Lower leg skin (tissue), 4 donors: ENCODE results near the gene MFNG. TPM values are rescaled to one million over a fixed set of nuclear protein-coding genes. Genes with fewer than 3 reads are reported as not detected.

Source experiments
- DNase-seq, 2 donors: peaks; one replicate each; pipeline ENCODE4 v3.0.0-alpha.2; 2019; ENCODE audit warnings: low spot score in 2 of 2
- H3K4me3 ChIP-seq: fragments of 200-600 bp; sonication (generic); 2 replicates; pipeline ENCODE4 v1.5.1; 2017; ENCODE audit warnings: mild to moderate bottlenecking, low read depth; ENCODE audit not compliant: poor library complexity, severe bottlenecking
- POLR2A ChIP-seq, 2 donors: fragments of 450-650 bp; IDR thresholded peaks; one replicate each; pipeline ENCODE4 v1.6.1; 2016 to 2017; ENCODE audit warnings: antibody characterized with exemption in 2 of 2, mild to moderate bottlenecking in 1 of 2, moderate library complexity in 1 of 2
- WGBS, 2 donors: methylation state at CpG; one replicate each; pipeline ENCODE4 v1.1.5; 2018; 5-methylcytosine and 5-hydroxymethylcytosine counted together
- intact Hi-C: fragments of 100-400 bp; cut with DNase I; formaldehyde crosslinking; loops from one replicate; pipeline ENCODE4 v1.15.0; 2023; ENCODE audit warnings: low total_unique reads
- total RNA-seq, 4 donors: library from RNA; depleted of rRNA; stranded (reverse); fragments of >200 nt; gene quantifications; one replicate each; pipeline ENCODE4 v1.1.0, GENCODE V29; 2016
- TF ChIP-seq, protein P1 (sequence below), 3 donors: fragments of 450-650 bp; IDR thresholded peaks; one replicate each; pipeline ENCODE4 v1.5.1; 2016; ENCODE audit warnings: antibody characterized with exemption in 3 of 3, mild to moderate bottlenecking in 3 of 3, moderate library complexity in 2 of 3

The MFNG gene
- total RNA-seq, 4 donors from 2014 or later, result 5.7 to 13.0 (median 6.3) TPM

DNA sequence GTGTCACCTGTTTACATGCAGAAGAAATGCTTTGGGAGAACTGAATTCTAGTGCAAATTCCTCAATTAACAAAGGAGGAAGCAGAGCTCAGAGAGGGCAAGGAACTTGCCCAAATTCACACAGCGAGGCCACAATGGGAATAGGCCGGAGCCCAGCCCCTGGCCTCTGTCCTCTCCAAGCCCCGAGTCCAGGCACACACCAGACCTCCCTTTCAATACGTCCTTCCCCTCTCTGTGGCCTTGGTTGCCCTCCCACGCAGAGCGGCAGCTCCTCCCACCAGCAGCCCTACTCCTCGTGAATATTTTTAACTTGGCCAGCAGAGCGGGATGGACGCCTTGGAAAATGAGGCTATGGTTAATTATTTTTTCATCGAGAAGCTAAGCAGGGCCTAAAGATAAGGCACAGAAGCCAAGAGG, 34.6 kb upstream of the MFNG start:
- WGBS, 2 donors, result 56 to 60% methylated on average over 10 of the region's 10 CpGs
- H3K4me3 ChIP-seq, result no peak overlapping the region
- intact Hi-C loops, result loop anchor here (10.0 kb wide), 1 partner anchor 64 kb away; the partner anchor contains the start of gene LGALS2
- no peak for TF ChIP-seq POLR2A (IDR thresholded peaks at IDR 0.05)
- TF ChIP-seq, protein P1, sequence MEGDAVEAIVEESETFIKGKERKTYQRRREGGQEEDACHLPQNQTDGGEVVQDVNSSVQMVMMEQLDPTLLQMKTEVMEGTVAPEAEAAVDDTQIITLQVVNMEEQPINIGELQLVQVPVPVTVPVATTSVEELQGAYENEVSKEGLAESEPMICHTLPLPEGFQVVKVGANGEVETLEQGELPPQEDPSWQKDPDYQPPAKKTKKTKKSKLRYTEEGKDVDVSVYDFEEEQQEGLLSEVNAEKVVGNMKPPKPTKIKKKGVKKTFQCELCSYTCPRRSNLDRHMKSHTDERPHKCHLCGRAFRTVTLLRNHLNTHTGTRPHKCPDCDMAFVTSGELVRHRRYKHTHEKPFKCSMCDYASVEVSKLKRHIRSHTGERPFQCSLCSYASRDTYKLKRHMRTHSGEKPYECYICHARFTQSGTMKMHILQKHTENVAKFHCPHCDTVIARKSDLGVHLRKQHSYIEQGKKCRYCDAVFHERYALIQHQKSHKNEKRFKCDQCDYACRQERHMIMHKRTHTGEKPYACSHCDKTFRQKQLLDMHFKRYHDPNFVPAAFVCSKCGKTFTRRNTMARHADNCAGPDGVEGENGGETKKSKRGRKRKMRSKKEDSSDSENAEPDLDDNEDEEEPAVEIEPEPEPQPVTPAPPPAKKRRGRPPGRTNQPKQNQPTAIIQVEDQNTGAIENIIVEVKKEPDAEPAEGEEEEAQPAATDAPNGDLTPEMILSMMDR (IDR thresholded peaks at IDR 0.05), result no peak
- no peak for DNase-seq

GRCh38 chr22:37519268-37520195, 33.3 kb upstream of the MFNG start, which contains the start of gene CARD10:
Gene CARD10 (minus strand): TSS chr22:37519415. CDS start chr22:37519200, 215 bp downstream.
- intact Hi-C loops, result loop anchor here (10.0 kb wide), 1 partner anchor 65 kb away; the partner anchor contains the start of gene LGALS2
- no peak for TF ChIP-seq POLR2A (IDR thresholded peaks at IDR 0.05)
- TF ChIP-seq, protein P1 (IDR thresholded peaks at IDR 0.05), result no peak
- peak within 1 kb of the TSS; percentile 43 for H3K4me3 ChIP-seq
- 13 to 14% methylated on average over 18 to 20 of the region's 99 CpGs for WGBS, 2 donors
- no peak for DNase-seq

- no peak for DNase-seq
- peak overlapping the region; percentile 43 for H3K4me3 ChIP-seq
- 9 to 14% methylated on average over 31 to 41 of the region's 63 CpGs for WGBS, 2 donors
- no peak for TF ChIP-seq POLR2A (IDR thresholded peaks at IDR 0.05)
- TF ChIP-seq, protein P1 (IDR thresholded peaks at IDR 0.05), result no peak
- intact Hi-C loops, result no loop called here
These were observed 32.5 kb upstream of the MFNG start for GRCh38 chr22:37518509-37519267.

- TF ChIP-seq POLR2A (IDR thresholded peaks at IDR 0.05), result no peak
- TF ChIP-seq, protein P1 (IDR thresholded peaks at IDR 0.05), result no peak
- WGBS, 2 donors, result 66 to 74% methylated on average over 11 to 15 of the region's 15 CpGs
- intact Hi-C loops, result no loop called here
- DNase-seq, result no peak
- H3K4me3 ChIP-seq, result no peak overlapping the region
These were observed 31.8 kb upstream of the MFNG start for GRCh38 chr22:37517826-37518450.

- intact Hi-C loops, result no loop called here
- H3K4me3 ChIP-seq, result no peak overlapping the region
- whole genome bisulfite sequencing, 2 donors, result 91 to 93% methylated on average over 1 of the region's 1 CpG
- DNase-seq, result no peak
- no peak for TF ChIP-seq POLR2A (IDR thresholded peaks at IDR 0.05)
- TF ChIP-seq, protein P1 (IDR thresholded peaks at IDR 0.05), result no peak
These were observed 30.3 kb upstream of the MFNG start for GRCh38 chr22:37516456-37516855.
